Aortic smooth muscle cell (primary cell): ENCODE measurements around the gene MEI1. TPM values are rescaled to one million over a fixed set of nuclear protein-coding genes. Genes with fewer than 3 reads are reported as not detected.

Experiments
- total RNA-seq: library from RNA; depleted of rRNA; stranded (reverse); fragments of >200 nt; gene quantifications from 2 replicates; pipeline ENCODE4 v1.2.3, GENCODE V29; 2014

MEI1 gene, protein sequence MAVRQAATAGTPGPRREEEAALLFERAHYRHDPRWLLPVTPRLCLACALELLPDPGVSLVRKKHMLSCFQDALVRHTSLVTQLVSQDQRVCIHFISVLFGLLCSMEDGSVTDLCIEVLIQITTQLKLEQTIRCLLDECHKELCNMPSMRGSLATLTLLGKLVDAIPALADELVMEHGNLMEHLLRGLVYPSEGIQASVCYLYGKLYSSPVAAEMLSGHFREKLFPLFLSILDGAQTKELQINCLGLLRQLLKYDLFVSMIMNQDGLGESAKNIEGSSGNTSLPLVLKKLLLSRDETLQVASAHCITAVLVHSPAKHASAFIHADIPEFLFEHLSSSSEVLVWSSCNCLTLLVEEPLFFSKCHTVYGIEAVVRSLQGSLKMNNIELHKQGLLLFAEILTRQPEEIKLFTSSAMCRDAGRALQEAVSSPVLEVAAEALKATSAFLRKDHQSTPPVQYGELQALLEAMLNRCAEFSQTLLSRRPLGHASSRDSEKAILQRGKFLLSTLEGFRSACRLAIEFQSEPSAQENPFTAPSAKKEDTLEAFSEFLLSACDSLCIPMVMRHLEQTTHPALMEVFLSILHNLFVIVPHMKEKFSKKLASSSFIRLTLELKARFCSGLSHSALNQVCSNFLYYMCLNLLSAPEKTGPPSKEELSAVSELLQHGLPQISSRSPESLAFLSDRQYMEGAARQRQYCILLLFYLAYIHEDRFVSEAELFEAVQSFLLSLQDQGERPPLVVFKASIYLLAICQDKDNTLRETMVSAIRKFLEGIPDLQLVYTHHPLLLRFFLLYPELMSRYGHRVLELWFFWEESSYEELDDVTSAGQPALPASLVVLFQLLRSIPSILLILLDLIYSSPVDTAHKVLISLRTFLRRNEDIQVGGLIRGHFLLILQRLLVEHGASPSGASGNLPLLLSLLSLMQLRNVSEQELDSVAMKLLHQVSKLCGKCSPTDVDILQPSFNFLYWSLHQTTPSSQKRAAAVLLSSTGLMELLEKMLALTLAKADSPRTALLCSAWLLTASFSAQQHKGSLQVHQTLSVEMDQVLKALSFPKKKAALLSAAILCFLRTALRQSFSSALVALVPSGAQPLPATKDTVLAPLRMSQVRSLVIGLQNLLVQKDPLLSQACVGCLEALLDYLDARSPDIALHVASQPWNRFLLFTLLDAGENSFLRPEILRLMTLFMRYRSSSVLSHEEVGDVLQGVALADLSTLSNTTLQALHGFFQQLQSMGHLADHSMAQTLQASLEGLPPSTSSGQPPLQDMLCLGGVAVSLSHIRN
- 1.2 TPM in 2 replicates for total RNA-seq

DNA sequence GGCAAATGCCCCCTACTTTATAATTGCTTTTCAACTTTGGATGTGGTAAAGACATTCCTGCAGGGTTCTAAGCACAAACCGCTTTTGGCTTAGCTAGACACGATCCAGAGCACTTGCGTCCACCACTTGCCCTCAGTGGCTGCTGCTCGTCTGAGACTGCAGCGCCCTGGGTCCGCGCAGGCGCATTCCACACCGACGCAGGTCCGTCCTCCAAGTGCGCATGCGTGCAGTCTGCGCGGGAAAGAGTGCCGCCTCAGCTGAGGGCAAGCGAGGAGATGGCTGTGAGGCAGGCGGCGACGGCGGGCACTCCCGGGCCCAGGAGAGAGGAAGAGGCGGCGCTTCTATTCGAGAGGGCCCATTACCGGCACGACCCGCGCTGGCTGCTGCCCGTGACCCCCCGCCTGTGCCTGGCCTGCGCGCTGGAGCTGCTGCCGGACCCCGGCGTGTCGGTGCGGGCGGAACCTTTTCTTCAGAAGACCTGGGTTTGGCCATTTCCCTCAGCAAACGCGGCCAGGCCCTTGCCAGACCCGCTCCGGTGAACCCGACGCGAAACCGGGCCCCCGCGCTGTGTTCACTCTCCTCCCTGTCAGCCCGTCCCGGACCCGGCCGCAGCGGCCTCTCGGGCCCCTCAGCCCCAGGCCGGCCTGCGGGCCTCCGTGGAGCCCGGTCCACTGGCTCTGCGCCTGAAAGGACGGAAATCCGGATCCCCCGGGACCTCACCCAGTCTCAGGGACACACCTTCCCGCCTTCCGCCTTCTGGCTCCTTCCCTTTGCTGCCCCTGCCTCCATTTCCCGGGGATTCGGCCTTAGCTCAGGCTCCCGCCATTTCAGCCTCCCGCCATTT, at the start of gene MEI1:
TSS of gene MEI1 (plus strand) at position 240 of the 844 bp plus-strand sequence. CDS start at position 276, 36 bp downstream.

DNA sequence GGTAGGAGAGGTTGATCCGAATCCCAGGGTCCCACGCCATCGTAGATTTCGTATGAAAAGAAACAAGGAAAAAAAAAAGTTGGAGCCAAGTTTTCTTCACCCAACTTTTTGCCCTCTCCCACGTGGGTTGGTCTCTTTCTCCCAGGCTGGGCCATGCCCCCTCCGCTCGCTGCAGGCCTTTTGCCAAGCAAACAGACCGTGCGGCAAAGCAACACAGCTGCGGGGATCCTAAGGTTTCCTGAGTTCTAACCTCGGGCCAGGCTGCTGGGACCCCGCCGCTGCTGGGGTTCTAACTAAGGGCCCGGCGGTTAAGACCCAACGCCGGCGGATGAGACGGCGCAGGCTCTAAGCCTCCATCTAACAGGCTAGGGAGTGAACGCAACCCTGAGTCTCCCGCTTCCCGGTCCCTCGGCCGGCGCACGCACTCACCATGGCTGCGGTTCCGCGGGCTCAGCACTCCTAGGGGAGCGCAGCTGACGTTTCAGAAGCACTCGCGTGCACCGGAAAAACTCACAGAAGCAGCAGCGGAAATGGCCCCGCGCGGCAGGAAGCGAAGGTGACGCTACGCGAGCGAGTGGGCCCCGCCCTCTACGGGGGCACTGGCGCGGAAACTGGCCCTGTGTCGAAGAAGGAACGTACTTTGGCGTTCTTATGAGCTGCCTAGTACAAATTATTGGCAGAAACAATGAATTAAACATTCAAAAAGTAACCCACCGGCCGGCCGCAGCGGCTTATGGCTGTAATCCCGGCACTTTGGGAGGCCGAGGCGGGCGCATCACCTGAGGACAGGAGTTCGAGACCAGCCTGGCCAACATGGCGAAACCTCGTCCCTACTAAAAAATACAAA, 10.7 kb upstream of the MEI1 start, which contains the start of gene SNU13:
TSS of gene SNU13 (minus strand) at position 503 of the 847 bp plus-strand sequence. CDS start at position 432, 71 bp downstream.

DNA sequence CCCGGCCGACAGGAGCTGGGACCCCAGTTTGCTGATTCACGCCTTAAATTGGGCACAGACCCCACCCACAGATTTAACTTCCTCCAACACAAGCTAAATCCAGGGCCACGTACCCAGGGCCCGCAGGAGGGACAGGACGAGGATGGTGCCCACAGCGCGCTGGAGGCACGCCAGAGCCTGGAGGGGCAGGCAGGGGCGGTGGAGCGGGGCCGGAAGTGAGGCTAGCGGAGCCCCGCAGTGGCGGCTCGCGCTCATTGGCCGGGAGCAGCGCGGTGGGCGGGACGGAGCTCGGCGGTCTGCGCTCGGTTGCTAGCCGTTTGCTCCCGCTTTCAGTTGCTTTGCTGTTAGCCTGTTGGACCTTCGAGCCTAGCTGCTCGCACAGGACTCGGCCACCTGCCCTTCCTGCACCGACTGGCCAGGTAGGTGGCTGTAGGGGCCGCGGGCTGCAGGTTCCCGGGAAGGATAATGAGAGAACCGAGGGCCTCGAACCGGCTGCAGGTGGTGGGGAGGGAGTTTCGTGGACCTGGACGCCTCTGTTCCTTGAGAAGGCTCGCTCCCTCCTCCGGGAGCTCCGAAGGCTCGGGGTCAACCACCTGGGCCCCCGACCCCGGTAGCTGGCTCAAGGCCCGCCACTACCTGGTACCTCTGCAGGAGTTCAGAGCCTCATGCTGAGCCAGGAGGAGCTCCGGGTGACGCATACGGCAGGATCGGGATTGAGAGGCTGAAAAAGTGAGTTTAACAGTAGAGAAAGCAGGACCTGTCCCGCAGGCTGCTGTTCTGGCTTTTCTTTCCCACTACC, 101.2 kb downstream of the MEI1 start, which contains the start of gene CCDC134:
TSS of gene CCDC134 (plus strand) at position 332 of the 799 bp plus-strand sequence. CDS start 8,212 bp downstream, outside the sequence.

DNA sequence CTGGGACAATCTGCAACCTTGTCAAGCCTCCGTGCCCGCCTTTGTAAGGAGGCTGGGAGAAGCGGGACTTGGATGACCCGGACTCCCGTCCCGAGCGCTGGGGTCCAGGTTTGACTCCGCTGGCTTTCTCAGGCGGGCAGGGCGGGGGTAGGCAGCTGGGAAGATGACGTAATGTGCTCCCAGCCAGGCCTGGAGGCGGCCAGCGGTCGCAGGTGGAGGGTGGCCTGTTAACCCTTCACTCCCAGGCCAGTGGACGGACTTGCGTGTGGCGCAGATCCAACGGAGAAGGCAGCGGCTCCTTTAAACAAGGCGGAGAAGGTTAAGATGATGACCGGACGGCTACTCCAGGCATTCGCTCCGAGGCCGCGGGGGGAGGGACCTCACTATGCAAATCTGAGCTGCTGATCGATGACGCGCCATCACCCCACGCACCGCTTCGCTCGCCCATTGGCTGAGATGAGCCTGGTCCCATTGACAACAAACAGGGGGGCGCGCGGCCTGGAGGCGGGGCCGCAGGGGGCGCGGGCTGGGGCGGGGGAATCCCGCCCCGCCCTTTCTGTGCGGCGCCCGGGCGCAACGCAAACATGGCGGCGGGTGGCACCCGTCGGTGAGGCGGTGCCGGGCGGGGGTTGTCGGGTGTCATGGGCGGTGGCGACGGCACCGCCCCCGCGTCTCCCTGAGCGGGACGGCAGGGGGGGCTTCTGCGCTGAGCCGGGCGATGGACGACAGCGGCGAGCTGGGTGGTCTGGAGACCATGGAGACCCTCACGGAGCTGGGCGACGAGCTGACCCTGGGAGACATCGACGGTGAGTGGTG, 133.5 kb downstream of the MEI1 start, which contains the start of gene SREBF2:
TSS of gene SREBF2 (plus strand) at position 553 of the 816 bp plus-strand sequence. CDS start at position 719, 166 bp downstream.

Other genes with a start within 250 kb of the MEI1 start
- gene PHF5A, start 230.8 kb upstream of the MEI1 start, total RNA-seq, result 51.9 and 53.2 TPM in 2 replicates
- 65.3 and 81.6 TPM in 2 replicates for gene ACO2, start 230.4 kb upstream of the MEI1 start, total RNA-seq
- gene POLR3H, start 155.0 kb upstream of the MEI1 start, total RNA-seq, result 24.9 and 27.0 TPM in 2 replicates
- 2.5 and 4.7 TPM in 2 replicates for gene CSDC2, start 138.5 kb upstream of the MEI1 start, total RNA-seq
- 16.2 and 23.6 TPM in 2 replicates for gene PMM1, start 109.7 kb upstream of the MEI1 start, total RNA-seq
- gene DESI1, start 78.5 kb upstream of the MEI1 start, total RNA-seq, result 10.4 and 11.1 TPM in 2 replicates
- 338 and 357 TPM in 2 replicates for gene XRCC6, start 78.2 kb upstream of the MEI1 start, total RNA-seq
- gene SNU13, start 10.6 kb upstream of the MEI1 start, total RNA-seq, result 59.3 and 86.3 TPM in 2 replicates
- gene CCDC134, start 101.2 kb downstream of the MEI1 start, total RNA-seq, result 6.0 and 8.2 TPM in 2 replicates
- 41.9 and 54.3 TPM in 2 replicates for gene SREBF2, start 133.6 kb downstream of the MEI1 start, total RNA-seq
- not detected in 2 replicates for gene SHISA8, start 215.6 kb downstream of the MEI1 start, total RNA-seq
- gene TNFRSF13C, start 227.3 kb downstream of the MEI1 start, total RNA-seq, result under 0.01 and 0.06 TPM in 2 replicates
- gene CENPM, start 247.6 kb downstream of the MEI1 start, total RNA-seq, result 16.2 and 28.4 TPM in 2 replicates